ENCODE results near the gene LYPD6B.

LYPD6B gene

GRCh38 chr2:149082079-149082478 is 43.6 kb downstream of the LYPD6B start:
- no peak for TF ChIP-seq CTCF (IDR thresholded peaks at IDR 0.05; ENCODE audit: borderline replicate concordance, insufficient read depth, low read depth, low read length)
- H3K4me3 ChIP-seq (ENCODE audit: low read depth, low read length) = no peak overlapping the region

- no peak overlapping the region for H3K4me3 ChIP-seq (ENCODE audit: low read depth, low read length)
- no peak for TF ChIP-seq CTCF (IDR thresholded peaks at IDR 0.05; ENCODE audit: borderline replicate concordance, insufficient read depth, low read depth, low read length)
Measured at GRCh38 chr2:149082735-149083134, 44.2 kb downstream of the LYPD6B start.

- no peak overlapping the region for H3K4me3 ChIP-seq (ENCODE audit: low read depth, low read length)
- no peak for TF ChIP-seq CTCF (IDR thresholded peaks at IDR 0.05; ENCODE audit: borderline replicate concordance, insufficient read depth, low read depth, low read length)
Measured at GRCh38 chr2:149084924-149085795, 46.7 kb downstream of the LYPD6B start.

- peak; percentile 56; the same call in 1 of the 2 replicates for TF ChIP-seq CTCF (IDR thresholded peaks at IDR 0.05; ENCODE audit: borderline replicate concordance, insufficient read depth, low read depth, low read length)
- no peak overlapping the region for H3K4me3 ChIP-seq (ENCODE audit: low read depth, low read length)
Measured at GRCh38 chr2:149087751-149088150, 49.3 kb downstream of the LYPD6B start.

GRCh38 chr2:149089068-149089467 is 50.6 kb downstream of the LYPD6B start:
- H3K4me3 ChIP-seq (ENCODE audit: low read depth, low read length) = no peak overlapping the region
- no peak for TF ChIP-seq CTCF (IDR thresholded peaks at IDR 0.05; ENCODE audit: borderline replicate concordance, insufficient read depth, low read depth, low read length)

- no peak for TF ChIP-seq CTCF (IDR thresholded peaks at IDR 0.05; ENCODE audit: borderline replicate concordance, insufficient read depth, low read depth, low read length)
Measured at GRCh38 chr2:149090706-149091105, 52.2 kb downstream of the LYPD6B start.

GRCh38 chr2:149093579-149093978 is 55.1 kb downstream of the LYPD6B start:
- H3K4me3 ChIP-seq (ENCODE audit: low read depth, low read length) = no peak overlapping the region
- TF ChIP-seq CTCF (IDR thresholded peaks at IDR 0.05; ENCODE audit: borderline replicate concordance, insufficient read depth, low read depth, low read length) = no peak

More at GRCh38 chr2:149090706-149091105, 52.2 kb downstream of the LYPD6B start:
- no peak overlapping the region for H3K4me3 ChIP-seq (ENCODE audit: low read depth, low read length)
